HEK293 (cell line): ENCODE results near the gene RPRML.

Experiments
- CTCF ChIA-PET: fragments of 350-600 bp; formaldehyde crosslinking; extraction: SDS; loops from one replicate; lab custom pipeline; 2021; ENCODE audit warnings: antibody characterized with exemption; lab: Yijun Ruan, JAX
- POLR2A ChIA-PET: fragments of 300-600 bp; formaldehyde crosslinking; extraction: SDS; loops from one replicate; lab custom pipeline; 2020; ENCODE audit warnings: antibody characterized with exemption, inconsistent platforms; lab: Yijun Ruan, JAX
- H3K27ac ChIP-seq: fragments of 200-500 bp; sonication (Bioruptor generic); 2 replicates; pipeline ENCODE4 v1.5.1; 2014; ENCODE audit warnings: low read depth, low read length, control low read depth, inconsistent platforms; ENCODE audit errors: extremely low read depth
- H3K36me3 ChIP-seq, 2 experiments: fragments of 200-500 bp in 1 of 2; sonication (Bioruptor generic) in 1 of 2; 1 replicate in 1 of 2; 2 replicates in 1 of 2; pipeline ENCODE4 v1.5.1; 2014 to 2017; ENCODE audit warnings: inconsistent platforms in 2 of 2, low read length in 2 of 2; ENCODE audit not compliant: control insufficient read depth in 2 of 2, insufficient read depth in 1 of 2
- H3K4me1 ChIP-seq: fragments of 200-500 bp; sonication (Bioruptor generic); 2 replicates; pipeline ENCODE4 v1.5.1; 2014; ENCODE audit warnings: mild to moderate bottlenecking, low read length, inconsistent platforms; ENCODE audit not compliant: control insufficient read depth, insufficient read depth
- H3K4me3 ChIP-seq: 2 replicates; pipeline ENCODE4 v1.5.1; 2011; ENCODE audit warnings: low read depth, mild to moderate bottlenecking, control low read depth, low read length, moderate library complexity
- H3K9me3 ChIP-seq: fragments of 200-500 bp; sonication (Bioruptor generic); 2 replicates; pipeline ENCODE4 v1.5.1; 2014; ENCODE audit warnings: low read depth, low read length, inconsistent platforms; ENCODE audit not compliant: control insufficient read depth, insufficient read depth
- GLI2 ChIP-seq: fragments of 450-650 bp; formaldehyde crosslinking; IDR thresholded peaks from 2 replicates; pipeline ENCODE4; 2017; ENCODE audit warnings: missing biosample characterization, missing genetic modification characterization, low read depth, borderline replicate concordance
- HOXC10 ChIP-seq: sonication (generic); formaldehyde crosslinking; IDR thresholded peaks from 2 replicates; pipeline ENCODE4 v1.8.1; 2023; ENCODE audit warnings: mild to moderate bottlenecking, missing genetic modification reagents
- OVOL3 ChIP-seq: fragments of 450-650 bp; formaldehyde crosslinking; IDR thresholded peaks from 2 replicates; pipeline ENCODE4 v1.5.1; 2016; ENCODE audit warnings: missing biosample characterization, missing genetic modification characterization
- REPIN1 ChIP-seq: fragments of 450-650 bp; formaldehyde crosslinking; IDR thresholded peaks from 2 replicates; pipeline ENCODE4 v1.5.1; 2017; ENCODE audit warnings: missing biosample characterization, missing genetic modification characterization, low read depth
- ZBTB17 ChIP-seq: fragments of 450-650 bp; formaldehyde crosslinking; IDR thresholded peaks from 2 replicates; pipeline ENCODE4 v1.5.1; 2016; ENCODE audit warnings: missing biosample characterization, missing genetic modification characterization
- ZBTB48 ChIP-seq: fragments of 450-650 bp; formaldehyde crosslinking; IDR thresholded peaks from 2 replicates; pipeline ENCODE4 v1.5.1; 2016; ENCODE audit warnings: missing biosample characterization, missing genetic modification characterization
- ZIC2 ChIP-seq: fragments of 450-650 bp; formaldehyde crosslinking; IDR thresholded peaks from 2 replicates; pipeline ENCODE4 v1.5.1; 2016; ENCODE audit warnings: missing biosample characterization, missing genetic modification characterization
- ZNF140 ChIP-seq: fragments of 450-650 bp; formaldehyde crosslinking; IDR thresholded peaks from 2 replicates; pipeline ENCODE4 v1.5.1; 2016; ENCODE audit warnings: missing biosample characterization, missing genetic modification characterization
- ZNF155 ChIP-seq: fragments of 450-650 bp; formaldehyde crosslinking; IDR thresholded peaks from 2 replicates; pipeline ENCODE4 v1.5.1; 2016; ENCODE audit warnings: missing biosample characterization, missing genetic modification characterization
- ZNF184 ChIP-seq: fragments of 450-650 bp; IDR thresholded peaks from 2 replicates; pipeline ENCODE4 v1.5.1; 2018; ENCODE audit warnings: missing biosample characterization, mild to moderate bottlenecking, missing genetic modification characterization
- ZNF23 ChIP-seq: fragments of 450-650 bp; formaldehyde crosslinking; IDR thresholded peaks from 2 replicates; pipeline ENCODE4 v1.5.1; 2016; ENCODE audit warnings: missing biosample characterization, missing genetic modification characterization, borderline replicate concordance
- ZNF239 ChIP-seq: fragments of 450-650 bp; formaldehyde crosslinking; IDR thresholded peaks from 2 replicates; pipeline ENCODE4 v1.5.1; 2016; ENCODE audit warnings: missing biosample characterization, missing genetic modification characterization
- ZNF366 ChIP-seq: fragments of 450-650 bp; formaldehyde crosslinking; conservative IDR thresholded peaks from 2 replicates; pipeline ENCODE4 v1.5.1; 2016; ENCODE audit warnings: missing biosample characterization, missing genetic modification characterization
- TF ChIP-seq, protein P1 (sequence below): fragments of 450-650 bp; formaldehyde crosslinking; IDR thresholded peaks from 2 replicates; pipeline ENCODE4 v1.5.1; 2016; ENCODE audit warnings: missing biosample characterization, missing genetic modification characterization, borderline replicate concordance
- TF ChIP-seq, protein P2 (sequence below): fragments of 450-650 bp; formaldehyde crosslinking; conservative IDR thresholded peaks from 2 replicates; pipeline ENCODE4 v1.5.1; 2016; ENCODE audit warnings: low read depth, missing biosample characterization, missing genetic modification characterization

Gene RPRML

DNA sequence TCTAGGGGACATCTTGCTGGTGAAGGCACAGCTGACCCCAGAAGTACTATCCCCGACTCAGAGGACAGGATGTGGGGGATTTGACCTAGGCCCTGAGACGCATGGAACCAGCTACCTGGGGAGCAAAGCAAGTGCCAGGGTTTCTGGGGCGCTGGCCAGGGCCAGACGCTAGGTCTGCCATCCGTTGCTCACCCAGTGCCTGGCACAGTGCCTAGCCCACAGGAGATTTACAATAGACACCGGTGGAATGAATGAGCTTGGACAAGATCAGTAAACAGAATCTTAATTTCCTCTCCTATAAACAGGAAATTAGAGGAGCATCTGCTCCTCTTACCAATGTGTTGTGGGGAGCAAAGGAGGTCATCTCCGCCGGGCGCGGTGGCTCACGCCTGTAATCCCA lies 5.0 kb downstream of the RPRML start (continued):
- TF ChIP-seq, protein P1, sequence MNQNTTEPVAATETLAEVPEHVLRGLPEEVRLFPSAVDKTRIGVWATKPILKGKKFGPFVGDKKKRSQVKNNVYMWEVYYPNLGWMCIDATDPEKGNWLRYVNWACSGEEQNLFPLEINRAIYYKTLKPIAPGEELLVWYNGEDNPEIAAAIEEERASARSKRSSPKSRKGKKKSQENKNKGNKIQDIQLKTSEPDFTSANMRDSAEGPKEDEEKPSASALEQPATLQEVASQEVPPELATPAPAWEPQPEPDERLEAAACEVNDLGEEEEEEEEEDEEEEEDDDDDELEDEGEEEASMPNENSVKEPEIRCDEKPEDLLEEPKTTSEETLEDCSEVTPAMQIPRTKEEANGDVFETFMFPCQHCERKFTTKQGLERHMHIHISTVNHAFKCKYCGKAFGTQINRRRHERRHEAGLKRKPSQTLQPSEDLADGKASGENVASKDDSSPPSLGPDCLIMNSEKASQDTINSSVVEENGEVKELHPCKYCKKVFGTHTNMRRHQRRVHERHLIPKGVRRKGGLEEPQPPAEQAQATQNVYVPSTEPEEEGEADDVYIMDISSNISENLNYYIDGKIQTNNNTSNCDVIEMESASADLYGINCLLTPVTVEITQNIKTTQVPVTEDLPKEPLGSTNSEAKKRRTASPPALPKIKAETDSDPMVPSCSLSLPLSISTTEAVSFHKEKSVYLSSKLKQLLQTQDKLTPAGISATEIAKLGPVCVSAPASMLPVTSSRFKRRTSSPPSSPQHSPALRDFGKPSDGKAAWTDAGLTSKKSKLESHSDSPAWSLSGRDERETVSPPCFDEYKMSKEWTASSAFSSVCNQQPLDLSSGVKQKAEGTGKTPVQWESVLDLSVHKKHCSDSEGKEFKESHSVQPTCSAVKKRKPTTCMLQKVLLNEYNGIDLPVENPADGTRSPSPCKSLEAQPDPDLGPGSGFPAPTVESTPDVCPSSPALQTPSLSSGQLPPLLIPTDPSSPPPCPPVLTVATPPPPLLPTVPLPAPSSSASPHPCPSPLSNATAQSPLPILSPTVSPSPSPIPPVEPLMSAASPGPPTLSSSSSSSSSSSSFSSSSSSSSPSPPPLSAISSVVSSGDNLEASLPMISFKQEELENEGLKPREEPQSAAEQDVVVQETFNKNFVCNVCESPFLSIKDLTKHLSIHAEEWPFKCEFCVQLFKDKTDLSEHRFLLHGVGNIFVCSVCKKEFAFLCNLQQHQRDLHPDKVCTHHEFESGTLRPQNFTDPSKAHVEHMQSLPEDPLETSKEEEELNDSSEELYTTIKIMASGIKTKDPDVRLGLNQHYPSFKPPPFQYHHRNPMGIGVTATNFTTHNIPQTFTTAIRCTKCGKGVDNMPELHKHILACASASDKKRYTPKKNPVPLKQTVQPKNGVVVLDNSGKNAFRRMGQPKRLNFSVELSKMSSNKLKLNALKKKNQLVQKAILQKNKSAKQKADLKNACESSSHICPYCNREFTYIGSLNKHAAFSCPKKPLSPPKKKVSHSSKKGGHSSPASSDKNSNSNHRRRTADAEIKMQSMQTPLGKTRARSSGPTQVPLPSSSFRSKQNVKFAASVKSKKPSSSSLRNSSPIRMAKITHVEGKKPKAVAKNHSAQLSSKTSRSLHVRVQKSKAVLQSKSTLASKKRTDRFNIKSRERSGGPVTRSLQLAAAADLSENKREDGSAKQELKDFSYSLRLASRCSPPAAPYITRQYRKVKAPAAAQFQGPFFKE (tag by site-specific recombination) = no peak
- no peak for TF ChIP-seq ZNF155
- TF ChIP-seq ZNF239 (tag by site-specific recombination) = no peak
- TF ChIP-seq HOXC10 (CRISPR knock-in tag) = no peak
- no peak for TF ChIP-seq ZBTB17 (tag by site-specific recombination)
- TF ChIP-seq ZNF366 (tag by site-specific recombination) = no peak
- TF ChIP-seq ZNF140 (tag by site-specific recombination) = no peak
- no peak for TF ChIP-seq ZNF184
- no peak for TF ChIP-seq ZBTB48 (tag by site-specific recombination)
- TF ChIP-seq REPIN1 = no peak
- no peak for TF ChIP-seq ZNF23 (tag by site-specific recombination)
- no peak for TF ChIP-seq OVOL3 (tag by site-specific recombination)
- TF ChIP-seq GLI2 (tag by site-specific recombination) = no peak

DNA sequence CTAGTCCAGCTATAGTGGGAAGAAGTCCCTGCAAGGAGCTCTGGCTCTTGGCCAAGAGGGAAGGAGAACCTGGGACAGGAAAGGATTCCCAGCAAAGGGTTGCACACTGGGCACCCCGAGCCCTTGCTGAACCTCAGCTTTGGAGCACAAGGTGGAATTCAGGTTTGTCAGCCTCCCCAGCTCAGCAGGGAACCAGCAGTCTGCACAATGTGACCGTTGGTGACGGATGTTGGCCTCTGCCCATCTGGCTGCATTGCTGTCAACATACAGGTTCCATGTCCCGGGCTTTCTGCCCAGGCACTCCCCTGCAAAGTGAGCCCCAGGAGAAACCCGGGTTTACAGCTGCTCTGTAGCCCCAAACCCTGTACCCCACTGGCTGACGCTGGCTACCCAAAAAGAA lies 6.7 kb downstream of the RPRML start:
- TF ChIP-seq GLI2 (tag by site-specific recombination) = no peak
- TF ChIP-seq ZIC2 (tag by site-specific recombination) = 0 out of 2 replicates have a peak, but pooled peaks have one; percentile 2
- TF ChIP-seq, protein P2, sequence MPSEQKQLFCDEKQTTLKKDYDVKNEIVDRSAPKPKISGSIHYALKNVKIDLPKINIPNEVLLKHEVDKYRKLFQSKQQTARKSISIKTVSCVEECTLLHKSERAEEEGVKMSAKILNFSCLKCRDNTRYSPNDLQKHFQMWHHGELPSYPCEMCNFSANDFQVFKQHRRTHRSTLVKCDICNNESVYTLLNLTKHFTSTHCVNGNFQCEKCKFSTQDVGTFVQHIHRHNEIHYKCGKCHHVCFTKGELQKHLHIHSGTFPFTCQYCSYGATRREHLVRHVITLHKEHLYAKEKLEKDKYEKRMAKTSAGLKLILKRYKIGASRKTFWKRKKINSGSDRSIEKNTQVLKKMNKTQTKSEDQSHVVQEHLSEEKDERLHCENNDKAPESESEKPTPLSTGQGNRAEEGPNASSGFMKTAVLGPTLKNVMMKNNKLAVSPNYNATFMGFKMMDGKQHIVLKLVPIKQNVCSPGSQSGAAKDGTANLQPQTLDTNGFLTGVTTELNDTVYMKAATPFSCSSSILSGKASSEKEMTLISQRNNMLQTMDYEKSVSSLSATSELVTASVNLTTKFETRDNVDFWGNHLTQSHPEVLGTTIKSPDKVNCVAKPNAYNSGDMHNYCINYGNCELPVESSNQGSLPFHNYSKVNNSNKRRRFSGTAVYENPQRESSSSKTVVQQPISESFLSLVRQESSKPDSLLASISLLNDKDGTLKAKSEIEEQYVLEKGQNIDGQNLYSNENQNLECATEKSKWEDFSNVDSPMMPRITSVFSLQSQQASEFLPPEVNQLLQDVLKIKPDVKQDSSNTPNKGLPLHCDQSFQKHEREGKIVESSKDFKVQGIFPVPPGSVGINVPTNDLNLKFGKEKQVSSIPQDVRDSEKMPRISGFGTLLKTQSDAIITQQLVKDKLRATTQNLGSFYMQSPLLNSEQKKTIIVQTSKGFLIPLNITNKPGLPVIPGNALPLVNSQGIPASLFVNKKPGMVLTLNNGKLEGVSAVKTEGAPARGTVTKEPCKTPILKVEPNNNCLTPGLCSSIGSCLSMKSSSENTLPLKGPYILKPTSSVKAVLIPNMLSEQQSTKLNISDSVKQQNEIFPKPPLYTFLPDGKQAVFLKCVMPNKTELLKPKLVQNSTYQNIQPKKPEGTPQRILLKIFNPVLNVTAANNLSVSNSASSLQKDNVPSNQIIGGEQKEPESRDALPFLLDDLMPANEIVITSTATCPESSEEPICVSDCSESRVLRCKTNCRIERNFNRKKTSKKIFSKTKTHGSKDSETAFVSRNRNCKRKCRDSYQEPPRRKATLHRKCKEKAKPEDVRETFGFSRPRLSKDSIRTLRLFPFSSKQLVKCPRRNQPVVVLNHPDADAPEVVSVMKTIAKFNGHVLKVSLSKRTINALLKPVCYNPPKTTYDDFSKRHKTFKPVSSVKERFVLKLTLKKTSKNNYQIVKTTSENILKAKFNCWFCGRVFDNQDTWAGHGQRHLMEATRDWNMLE (tag by site-specific recombination) = no peak
- CTCF ChIA-PET = interaction anchor here (0.7 kb wide), 1 partner anchor 20 kb away, joined by 3 read pairs; no protein-coding TSS in a partner anchor
- Histone ChIP-seq H3K36me3 (peaks cover 0 to 12% of the 10 kb centered on the region in 2 experiments; a peak in 2 of 3 replicates), H3K9me3 (no peaks in the 10 kb centered on the region), H3K27ac (no peak overlapping the region), H3K4me1 (no peaks in the 10 kb centered on the region; the same call in 1 of the 2 replicates), H3K4me3 (no peak overlapping the region)
- POLR2A ChIA-PET = no interaction called here
